ENCODE results near the gene TCAP.

Gene TCAP

DNA sequence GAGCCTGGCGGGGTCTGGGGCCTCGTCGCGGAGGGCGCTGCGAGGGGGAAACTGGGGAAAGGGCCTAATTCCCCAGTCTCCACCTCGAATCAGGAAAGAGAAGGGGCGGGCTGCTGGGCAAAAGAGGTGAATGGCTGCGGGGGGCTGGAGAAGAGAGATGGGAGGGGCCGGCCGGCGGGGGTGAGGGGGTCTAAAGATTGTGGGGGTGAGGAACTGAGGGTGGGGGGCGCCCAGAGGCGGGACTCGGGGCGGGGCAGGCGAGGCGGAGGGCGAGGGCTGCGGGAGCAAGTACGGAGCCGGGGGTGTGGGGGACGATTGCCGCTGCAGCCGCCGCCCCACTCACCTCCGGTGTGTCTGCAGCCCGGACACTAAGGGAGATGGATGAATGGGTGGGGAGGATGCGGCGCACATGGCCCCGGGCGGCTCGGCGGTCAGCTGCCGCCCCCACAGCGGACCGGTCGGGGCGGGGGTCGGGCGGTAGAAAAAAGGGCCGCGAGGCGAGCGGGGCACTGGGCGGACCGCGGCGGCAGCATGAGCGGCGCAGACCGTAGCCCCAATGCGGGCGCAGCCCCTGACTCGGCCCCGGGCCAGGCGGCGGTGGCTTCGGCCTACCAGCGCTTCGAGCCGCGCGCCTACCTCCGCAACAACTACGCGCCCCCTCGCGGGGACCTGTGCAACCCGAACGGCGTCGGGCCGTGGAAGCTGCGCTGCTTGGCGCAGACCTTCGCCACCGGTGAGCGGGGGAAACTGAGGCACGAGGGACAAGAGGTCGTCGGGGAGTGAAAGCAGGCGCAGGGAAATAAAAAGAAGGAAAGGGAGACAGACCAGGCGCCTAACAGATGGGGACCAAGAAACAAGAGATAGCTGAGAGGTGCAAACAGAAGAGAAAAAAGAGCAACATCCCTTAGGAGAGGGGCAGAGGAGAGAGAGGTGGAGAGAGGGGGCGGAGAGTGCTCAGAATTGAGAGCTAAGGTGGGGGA lies 3.1 kb downstream of the TCAP start, which contains the start of gene PNMT:
TSS of gene PNMT (plus strand) at position 509 of the 980 bp plus-strand sequence. CDS start at position 532, 23 bp downstream.
- peak; percentile 80 to 83 for DNase-seq

DNA sequence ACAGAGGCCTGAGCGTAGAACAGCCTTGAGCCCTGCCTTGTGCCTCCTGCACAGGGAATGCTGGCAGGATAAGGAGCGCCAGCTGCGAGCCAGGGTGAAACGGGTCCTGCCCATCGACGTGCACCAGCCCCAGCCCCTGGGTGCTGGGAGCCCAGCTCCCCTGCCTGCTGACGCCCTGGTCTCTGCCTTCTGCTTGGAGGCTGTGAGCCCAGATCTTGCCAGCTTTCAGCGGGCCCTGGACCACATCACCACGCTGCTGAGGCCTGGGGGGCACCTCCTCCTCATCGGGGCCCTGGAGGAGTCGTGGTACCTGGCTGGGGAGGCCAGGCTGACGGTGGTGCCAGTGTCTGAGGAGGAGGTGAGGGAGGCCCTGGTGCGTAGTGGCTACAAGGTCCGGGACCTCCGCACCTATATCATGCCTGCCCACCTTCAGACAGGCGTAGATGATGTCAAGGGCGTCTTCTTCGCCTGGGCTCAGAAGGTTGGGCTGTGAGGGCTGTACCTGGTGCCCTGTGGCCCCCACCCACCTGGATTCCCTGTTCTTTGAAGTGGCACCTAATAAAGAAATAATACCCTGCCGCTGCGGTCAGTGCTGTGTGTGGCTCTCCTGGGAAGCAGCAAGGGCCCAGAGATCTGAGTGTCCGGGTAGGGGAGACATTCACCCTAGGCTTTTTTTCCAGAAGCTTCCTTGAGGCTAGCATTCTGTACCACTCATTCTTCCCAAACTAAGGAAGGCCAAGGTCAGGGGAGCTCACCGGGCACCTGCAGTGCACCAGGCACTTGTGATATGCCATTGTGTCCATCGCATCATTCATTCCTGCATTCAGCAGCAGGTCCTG lies 5.0 kb downstream of the TCAP start:
- DNase-seq = no peak

DNA sequence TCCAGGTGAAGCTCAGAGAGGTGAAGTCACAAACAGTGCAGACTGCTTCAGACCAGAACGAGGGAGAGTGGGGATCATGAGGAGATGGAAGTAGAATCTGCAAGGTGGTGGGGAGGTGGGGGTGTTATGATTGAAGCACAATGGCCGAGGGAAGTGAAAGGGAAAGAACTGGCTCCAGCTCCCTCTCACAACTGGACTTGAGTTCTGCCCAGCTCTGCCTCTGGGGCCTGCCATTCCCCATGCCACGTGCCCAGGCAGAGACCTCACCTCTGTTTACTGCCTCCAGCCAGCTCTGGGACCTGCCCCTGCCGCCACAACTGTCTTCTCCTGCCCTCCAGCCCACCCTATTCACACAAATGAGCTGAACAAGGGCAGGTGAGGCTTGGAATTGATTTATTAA lies 5.6 kb downstream of the TCAP start:
- no peak for DNase-seq

DNA sequence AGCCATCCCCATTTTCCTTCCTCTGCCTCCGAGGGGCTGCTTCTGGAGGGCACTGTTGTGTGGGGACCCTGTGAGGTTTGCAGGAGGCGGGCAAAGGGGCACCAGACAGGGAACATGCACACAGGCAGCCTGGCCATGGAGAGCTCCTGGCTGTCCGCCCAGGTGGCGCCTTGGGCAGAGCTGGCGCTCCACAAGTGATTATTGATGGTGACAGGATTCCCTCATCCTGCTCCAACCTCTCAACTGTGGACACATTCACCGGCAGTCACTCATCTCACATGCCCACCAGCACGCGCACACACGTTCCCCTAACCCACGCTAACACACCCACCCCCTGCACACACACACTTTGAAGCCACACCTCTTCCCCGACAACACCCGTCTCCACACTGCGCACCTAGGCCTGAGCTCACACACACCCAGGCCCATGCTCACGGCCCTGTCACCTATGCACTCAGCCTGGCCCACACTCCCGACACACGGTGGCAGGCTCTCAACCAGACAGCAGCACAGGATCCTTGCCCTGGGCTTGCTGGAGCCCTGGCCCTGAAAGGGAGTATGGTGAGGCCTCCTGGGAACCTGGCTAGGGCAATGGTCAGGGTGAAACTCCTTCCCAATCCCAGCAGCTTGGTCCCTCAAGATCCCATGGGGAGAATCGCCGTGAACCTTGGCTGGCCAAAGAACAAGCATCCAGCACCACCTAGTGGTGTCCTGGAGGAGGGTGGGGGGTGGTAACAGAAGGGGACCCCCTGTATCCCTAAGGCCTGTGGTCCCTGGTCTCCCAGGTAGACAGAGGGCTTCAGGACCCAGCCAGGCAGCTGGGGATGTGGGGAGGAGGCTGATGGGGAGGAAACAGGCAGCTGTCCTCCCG lies 6.7 kb downstream of the TCAP start:
- DNase-seq = no peak

DNA sequence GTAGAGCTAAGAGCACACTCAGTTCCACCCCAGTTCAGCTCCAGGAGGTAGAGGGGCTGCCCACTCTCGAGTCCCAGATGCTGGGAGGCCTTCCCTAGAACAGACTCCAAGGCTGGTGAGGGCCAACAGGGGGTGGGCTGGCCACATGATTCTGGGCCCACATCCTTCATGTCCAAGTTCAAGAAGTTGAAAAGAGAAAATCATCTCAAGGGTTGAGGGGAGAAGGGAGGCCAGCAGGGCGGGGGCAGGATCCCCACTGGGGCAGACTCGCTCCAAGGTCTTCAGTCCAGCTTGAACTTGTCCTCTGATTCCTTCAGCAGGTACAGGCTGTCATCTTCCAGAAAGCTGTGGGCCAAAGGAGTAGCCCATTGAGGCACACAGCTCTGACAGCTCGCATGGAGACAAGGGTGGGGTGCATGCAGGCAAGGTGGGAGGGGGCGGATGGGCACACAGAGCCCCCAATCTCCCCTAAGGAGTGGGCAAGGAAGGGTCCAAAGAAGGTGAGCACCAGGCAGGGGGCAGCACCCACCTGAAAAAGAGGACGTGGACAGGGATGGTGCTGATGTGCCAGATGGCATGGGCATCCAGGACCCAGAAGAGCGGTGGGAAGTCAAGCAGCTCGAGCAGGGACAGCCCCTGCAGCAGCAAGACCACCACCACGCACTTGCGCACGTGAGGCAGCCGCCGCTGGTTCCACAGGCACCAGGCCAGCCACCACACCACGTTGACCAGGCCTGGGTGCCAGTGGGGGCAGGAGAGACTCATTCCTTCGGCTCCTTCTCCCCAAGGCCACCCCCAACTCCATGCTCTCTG lies 7.6 kb downstream of the TCAP start:
- no peak for DNase-seq

DNA sequence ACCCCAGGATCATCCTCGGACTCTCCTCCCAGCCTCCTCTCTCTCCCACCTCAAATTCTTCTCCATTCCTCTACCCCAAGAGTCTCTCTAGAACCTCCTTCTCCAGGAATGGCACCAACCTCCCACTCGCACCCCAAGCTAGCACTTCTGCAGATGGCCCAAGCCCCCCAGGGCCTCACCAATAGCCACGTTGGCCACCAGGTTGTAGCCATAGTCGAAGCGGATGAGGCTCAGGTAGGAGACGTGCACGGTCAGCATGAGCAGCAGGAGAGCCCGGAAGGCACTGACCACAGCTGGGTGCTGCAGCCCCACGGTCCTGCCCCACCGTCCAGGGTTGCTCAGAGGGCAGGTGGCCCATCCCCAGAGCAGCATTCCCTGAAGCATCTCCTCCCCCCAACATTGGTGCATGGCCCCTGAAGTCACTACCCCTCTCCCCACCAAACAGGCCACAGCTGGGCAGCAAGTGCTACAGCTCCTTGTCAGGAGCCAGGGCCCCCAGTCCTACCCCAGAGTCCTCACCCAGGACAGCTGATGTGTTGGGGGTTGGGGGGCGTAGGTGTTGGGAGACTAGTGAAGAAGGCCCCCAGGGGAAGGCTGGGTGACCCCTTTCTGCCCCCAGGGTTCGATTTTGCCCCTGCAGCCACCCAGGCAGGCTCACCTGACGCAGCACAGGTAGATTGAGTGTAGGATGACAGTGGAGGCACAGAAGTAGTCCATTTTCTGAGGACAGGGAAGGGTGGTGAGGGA lies 8.4 kb downstream of the TCAP start:
- DNase-seq = no peak

DNA sequence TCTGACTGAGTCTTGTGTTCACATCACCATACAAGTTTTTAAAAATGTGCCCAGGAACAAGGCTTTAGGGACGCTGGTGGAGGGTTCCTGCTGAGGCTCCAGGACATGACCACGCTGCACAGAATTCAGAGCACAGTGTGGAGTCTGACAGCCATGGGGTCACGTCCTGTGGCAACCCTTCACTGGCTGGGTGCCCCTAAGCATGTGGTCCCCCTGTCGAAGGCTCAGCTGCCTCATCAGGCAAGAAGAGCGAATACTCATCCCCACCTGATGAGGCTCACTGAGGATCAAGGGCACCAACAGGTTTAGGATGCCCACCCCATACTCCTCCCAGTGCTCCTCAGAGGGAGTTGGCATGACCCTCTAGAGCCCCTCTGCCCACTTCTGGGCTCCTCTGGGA lies 9.0 kb downstream of the TCAP start:
- DNase-seq = no peak

DNA sequence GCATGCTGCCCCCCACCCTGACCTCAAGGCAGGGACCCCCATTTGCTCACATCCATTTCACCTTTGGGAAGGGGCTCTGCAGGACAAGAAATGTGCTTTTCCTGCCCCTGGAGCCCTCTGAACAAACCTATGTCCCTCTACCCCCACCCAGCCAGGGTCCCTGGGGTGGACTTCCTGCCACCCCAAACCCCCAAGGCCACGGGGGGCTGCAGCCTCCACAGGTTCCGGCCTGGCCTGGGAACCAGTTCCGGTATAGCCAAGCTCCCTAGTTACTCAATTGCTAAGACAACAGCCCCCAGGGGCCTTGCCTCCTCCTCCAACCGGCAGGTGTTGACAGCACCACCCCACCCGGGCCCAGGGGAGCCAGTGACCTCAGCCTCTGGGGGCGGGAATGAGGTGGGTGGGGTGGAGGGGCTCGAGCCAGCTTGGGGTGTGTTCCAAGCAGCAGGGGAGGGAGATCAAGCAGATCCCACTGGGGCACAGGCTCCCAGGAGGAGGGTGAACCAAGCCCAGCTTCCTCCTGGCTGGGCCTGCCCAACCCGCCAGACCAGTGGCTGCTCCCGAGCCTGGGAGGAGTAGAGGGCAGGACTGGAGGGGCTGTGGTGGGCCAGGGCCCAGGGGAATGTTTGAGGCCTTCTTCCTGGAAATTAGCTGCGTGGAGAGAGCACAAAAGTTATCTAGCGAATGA lies 9.7 kb downstream of the TCAP start:
- DNase-seq = no peak

DNA sequence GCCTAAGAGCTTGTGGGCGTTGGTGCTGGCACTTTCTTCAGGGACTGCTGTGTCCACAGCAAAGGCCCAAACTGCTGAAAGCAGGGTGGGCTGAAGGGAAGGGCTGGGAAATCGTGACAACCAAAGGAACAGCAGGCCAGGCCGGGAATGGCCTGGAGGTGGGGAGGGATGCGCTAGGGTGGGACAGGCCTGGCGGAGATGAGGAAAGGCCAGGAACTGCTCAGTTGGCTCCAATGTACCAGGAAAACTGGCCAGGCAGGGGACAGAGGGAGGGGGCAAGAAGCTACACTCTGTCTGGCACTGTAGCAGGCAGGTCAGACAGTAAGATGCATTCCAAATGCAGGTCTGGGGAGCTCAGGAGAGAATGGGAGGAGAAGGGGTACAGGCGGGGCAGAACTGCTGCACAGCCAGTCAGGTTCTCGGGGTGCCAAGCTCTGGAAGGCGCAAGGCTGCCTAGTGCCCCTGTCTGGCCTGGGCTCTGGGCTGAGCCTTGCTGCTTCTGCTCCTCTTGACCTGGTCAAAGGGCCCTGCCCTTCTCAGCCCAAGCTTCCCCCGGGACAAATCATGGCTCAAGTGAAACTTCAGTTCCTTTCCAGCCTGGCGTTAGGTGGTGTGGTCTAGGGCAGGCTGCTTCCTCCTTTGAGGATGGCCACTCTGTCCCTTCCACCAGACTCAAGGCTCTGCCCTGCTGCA lies 10.4 kb downstream of the TCAP start:
- no peak for DNase-seq

DNA sequence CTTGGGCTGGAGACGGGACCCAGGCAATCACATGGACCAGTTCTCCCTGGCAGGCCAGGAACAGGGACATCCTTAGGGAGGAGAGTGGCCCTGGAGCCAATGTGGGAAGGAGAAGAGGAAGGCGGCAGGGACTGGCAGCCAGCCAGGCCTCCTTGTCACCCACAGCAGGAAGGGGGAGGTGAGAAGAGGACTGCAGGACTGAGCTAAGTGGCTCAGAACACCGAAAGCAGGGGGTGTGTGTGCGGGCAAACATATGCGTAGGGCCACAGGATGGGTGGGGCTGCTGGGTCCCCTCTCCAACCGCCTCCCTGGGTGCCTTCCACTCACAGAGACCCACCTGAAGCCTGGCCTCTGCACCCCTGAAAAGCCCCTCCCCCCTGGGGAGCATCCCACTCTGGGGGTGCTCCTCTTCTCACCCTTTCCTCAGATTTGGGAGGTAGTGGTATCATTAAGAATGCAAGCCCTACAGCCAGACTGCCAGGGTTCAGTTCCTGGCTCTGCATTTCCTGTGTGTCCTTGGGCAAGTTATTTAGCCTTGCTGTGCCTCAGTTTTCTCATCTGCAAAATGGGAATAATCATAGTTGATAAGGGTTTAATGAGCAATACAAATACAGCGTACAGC lies 11.2 kb downstream of the TCAP start:
- peak in 1 of 2 donors; percentile 33 for DNase-seq

DNA sequence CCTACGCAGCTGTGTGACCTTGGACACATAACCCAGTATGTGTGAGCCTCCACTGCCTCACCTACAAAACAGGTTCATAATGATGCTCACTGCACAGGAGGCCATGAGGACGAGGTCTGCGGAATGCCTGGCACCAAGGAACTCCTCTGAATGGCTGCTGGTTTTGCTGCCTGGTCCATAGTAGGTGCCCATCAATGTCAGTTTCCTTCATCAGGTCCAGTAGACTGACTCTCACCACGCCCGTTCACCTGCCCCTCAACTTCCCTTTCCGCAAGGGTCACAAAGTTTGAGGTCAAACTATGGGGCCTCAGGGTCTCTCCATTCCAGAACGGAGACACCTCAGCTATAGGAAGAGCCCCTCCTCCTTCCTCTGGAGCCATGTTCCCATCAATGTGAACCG lies 11.9 kb downstream of the TCAP start:
- DNase-seq = no peak

DNA sequence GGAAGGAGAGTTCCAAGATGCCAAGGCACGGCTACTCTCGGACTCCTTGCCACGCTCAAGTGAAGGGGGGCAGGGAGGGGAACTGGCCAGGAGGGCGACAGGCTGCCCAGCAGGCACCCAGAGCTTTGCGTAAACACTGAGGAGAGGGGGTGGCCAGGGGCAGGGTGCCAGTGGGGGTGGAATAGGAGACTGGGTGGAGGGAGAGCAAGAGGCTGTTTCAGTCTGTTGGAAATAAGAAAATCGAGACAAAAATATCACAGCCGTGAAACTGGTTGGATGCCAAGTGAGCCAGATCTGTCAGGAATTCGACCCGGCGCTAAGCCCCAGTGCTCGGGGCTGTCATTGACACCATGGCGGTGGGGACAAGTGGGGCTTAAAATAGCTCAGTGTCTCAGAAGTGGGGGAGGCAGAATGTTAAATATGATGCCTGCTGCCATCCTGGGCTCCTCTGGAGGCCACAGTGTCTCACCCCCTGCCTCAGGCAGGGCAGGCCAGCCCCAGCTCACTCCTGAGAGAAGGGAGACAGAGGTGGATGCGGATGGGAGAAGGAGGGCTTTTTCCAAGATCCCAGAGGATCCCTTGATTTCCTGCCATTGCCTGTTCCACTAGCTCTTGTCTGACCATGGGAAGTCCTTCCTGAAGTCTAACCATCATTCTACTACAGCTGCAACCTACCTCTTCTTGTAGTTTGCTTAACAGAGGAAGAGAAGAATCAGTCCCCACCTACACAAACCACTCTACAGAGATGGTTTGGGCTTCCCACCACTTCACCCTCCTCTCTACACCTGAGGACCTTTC lies 12.6 kb downstream of the TCAP start:
- DNase-seq = no peak

DNA sequence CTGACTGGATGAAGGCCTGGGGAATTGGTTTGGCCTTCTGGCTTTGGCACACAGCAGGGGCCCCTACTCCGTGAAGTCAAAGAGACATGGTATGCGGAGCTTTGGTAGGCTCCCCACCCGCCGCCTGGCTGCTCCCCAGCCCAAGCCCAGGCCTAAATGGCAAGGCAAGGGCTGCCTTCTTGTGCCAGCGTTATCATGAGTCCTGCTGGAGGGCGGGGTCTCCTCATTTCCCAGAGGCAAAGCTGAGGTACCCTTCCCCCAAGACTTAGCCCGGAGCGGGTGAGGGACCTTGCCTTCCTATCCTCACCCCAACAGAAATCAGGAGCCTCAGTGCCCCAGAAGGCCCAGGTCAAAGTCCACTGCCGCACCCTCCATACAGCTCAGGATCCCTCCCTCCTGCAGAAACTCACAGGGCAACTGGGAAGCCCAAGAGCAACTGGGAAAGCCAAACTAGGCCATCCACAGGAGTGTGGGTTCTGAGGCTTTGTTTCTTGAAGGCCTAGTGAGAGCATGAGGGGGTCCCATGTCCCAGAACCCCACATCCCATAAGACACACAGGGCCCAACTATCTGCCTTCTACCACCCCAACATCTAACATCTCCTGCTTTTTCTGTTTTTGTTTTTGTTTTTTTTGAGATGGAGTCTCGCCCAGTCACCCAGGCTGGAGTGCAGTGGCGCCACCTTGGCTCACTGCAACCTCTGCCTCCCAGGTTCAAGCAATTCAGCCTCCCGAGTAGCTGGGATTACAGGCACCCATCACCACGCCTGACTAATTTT lies 13.4 kb downstream of the TCAP start:
- DNase-seq = no peak

DNA sequence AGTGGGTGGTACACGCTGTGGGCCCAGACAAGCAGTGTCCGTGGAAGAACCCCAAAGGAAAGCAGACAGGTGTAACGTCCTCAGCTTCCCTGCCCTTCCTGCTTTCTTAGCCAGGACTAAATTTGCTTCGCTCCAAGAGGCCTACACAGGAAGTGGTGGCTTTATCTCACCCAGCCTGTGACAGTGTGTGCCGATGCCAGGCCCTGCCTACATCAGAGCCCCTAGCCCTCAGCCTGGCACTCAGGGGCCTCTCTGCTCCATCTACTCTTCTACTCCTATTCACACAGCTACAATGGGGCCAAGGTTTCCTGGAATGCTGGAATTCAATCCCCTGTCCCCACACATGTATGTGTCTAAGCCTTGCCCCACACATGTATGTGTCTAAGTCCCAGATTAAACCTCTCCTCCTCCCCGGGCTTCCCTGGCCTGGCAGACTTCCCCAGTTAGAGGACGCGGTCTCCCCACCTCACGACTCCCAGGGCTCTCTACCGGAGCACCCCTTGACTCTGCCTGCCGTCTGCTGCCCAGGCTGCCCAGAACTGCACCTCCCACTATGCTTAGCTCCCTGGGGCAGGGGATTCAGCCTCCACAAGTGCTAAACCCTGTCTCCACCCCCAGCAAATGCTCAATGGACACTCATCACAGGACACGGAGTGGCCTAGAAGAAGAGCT lies 14.5 kb downstream of the TCAP start:
- peak in 1 of 2 donors; percentile 33 for DNase-seq

DNA sequence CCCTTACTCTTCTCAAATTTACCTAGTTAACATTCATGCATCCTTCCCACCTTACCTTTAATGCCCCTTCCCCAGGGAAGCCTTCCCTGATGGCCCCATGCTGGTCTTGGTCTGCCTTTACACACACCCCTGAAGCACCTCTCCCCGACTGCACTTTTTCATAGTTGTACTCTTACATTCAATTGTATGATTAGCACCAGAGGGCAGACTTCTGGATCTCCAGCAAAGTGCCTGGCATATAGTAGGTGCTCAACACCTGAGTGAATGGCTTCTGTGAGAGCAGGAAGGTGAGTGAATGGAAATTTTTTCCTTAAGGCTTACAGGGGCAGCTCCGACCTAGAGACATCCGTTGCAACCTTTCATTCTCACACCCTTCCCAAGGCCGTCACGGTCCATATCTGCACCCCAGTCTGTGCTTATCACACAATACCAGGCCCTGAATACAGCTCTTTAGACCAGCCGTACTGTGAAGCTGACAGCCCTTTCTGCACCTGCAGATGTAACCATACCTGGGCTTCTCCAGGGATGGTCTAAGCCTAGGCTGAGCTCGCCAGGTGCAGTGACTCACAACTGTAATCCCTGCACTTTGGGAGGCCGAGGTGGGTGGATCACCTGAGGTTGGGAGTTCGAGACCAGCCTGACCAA lies 18.3 kb downstream of the TCAP start:
- DNase-seq = no peak

All from stimulated activated CD4-positive, alpha-beta T cell treated with anti-CD3 and anti-CD28 coated beads, Interleukin-2, amount 100 ng/mL, for 24 hours (primary cell).